B cell (primary cell): Measurements from ENCODE around the gene CLASRP.

Source experiments
- CTCF ChIP-seq: fragments of 200-600 bp; IDR thresholded peaks from one replicate; pipeline ENCODE4 v1.8.0; 2022; ENCODE audit warnings: antibody characterized with exemption, mild to moderate bottlenecking
- EZH2 ChIP-seq: IDR thresholded peaks from 2 replicates; pipeline ENCODE4 v1.6.1; 2012; ENCODE audit warnings: borderline replicate concordance, low read depth, mild to moderate bottlenecking, moderate library complexity, low read length; ENCODE audit not compliant: insufficient read depth, poor library complexity, severe bottlenecking

GRCh38 chr19:45056831-45057230, 18.0 kb downstream of the CLASRP start:
- TF ChIP-seq EZH2 (no peak), CTCF (no peak)
